Endothelial cell of umbilical vein (primary cell): ENCODE results near the gene BTC. TPM values are rescaled to one million over a fixed set of nuclear protein-coding genes. Genes with fewer than 3 reads are reported as not detected.

ENCODE experiments used
- BruUV-seq: library from RNA; stranded (reverse); fragments of 400-500 nt; replicated peaks from 2 replicates; lab custom pipeline; 2021; lab: Mats Ljungman, UMichigan
- CTCF ChIA-PET: fragments of 300-600, 350-600 bp; sonication (Branson Sonifier 250); formaldehyde crosslinking; loops from one replicate; lab custom pipeline; 2021; ENCODE audit warnings: antibody characterized with exemption, inconsistent platforms; lab: Charles Lee
- POLR2A ChIA-PET: fragments of 300-600, 350-600 bp; sonication (Branson Sonifier 250); formaldehyde crosslinking; loops from one replicate; lab custom pipeline; 2021; ENCODE audit warnings: antibody characterized with exemption, inconsistent platforms; lab: Charles Lee
- DNase-seq: peaks from one replicate; pipeline ENCODE4 v3.0.0-alpha.2; 2011; ENCODE audit warnings: low read depth, low spot score
- FAIRE-seq: peaks from 2 replicates; lab custom pipeline; 2011; peaks lifted over from hg19 to GRCh38; lab: Jason Lieb, UNC
- H2AFZ ChIP-seq: 2 replicates; pipeline ENCODE4 v1.6.0; 2012; ENCODE audit warnings: low read depth, low read length, control low read depth, inconsistent platforms
- H3K27ac ChIP-seq: 2 replicates; pipeline ENCODE4 v1.5.1; 2011; ENCODE audit warnings: low read depth, mild to moderate bottlenecking, control low read depth, low read length, moderate library complexity; ENCODE audit not compliant: insufficient read depth
- H3K27me3 ChIP-seq, 2 experiments: 2 replicates each; pipeline versions ENCODE4 v1.6.0 to v1.6.1; 2011; ENCODE audit warnings: low read length in 2 of 2, mixed read lengths in 1 of 2; ENCODE audit not compliant: control insufficient read depth in 2 of 2, insufficient read depth in 2 of 2
- H3K36me3 ChIP-seq, 2 experiments: 2 replicates in 1 of 2; 3 replicates in 1 of 2; pipeline ENCODE4 v1.5.1; 2011; ENCODE audit warnings: low read length in 2 of 2, mild to moderate bottlenecking in 1 of 2, moderate library complexity in 1 of 2; ENCODE audit not compliant: control insufficient read depth in 2 of 2, insufficient read depth in 2 of 2; ENCODE audit errors: extremely low read depth in 1 of 2
- H3K4me1 ChIP-seq: 3 replicates; pipeline ENCODE4 v1.5.1; 2011; ENCODE audit warnings: mild to moderate bottlenecking, low read length; ENCODE audit not compliant: control insufficient read depth, insufficient read depth; ENCODE audit errors: extremely low read depth
- H3K4me2 ChIP-seq: 2 replicates; pipeline ENCODE4 v1.6.1; 2011; ENCODE audit warnings: low read length, control low read depth, mixed read lengths; ENCODE audit not compliant: insufficient read depth
- H3K4me3 ChIP-seq, 3 experiments: fragments of 200-600 bp in 1 of 3; sonication (generic), shearing (Covaris generic) in 1 of 3; replicated peaks in 1 of 3; 2 replicates each; pipeline ENCODE4 v1.5.1; 2011 to 2016; ENCODE audit warnings: control low read depth in 3 of 3, low read length in 3 of 3, mild to moderate bottlenecking in 2 of 3, inconsistent platforms in 1 of 3, low read depth in 1 of 3, moderate library complexity in 1 of 3; ENCODE audit not compliant: insufficient read depth in 1 of 3
- H3K79me2 ChIP-seq: 2 replicates; pipeline ENCODE4 v1.6.0; 2012; ENCODE audit warnings: low read length, inconsistent platforms; ENCODE audit not compliant: control insufficient read depth, insufficient read depth
- H3K9ac ChIP-seq: replicated peaks from 2 replicates; pipeline ENCODE3; 2011; ENCODE audit warnings: low read length, control low read depth; ENCODE audit not compliant: insufficient read depth; ENCODE audit errors: extremely low read depth
- H3K9me1 ChIP-seq: replicated peaks from 3 replicates; pipeline ENCODE4 v1.6.0; 2011; ENCODE audit warnings: mild to moderate bottlenecking, low read length; ENCODE audit not compliant: control insufficient read depth, insufficient read depth; ENCODE audit errors: extremely low read depth
- H3K9me3 ChIP-seq: replicated peaks from 2 replicates; pipeline ENCODE4 v1.5.1; 2012; ENCODE audit warnings: low read length, inconsistent platforms; ENCODE audit not compliant: control insufficient read depth, insufficient read depth
- H4K20me1 ChIP-seq: replicated peaks from 2 replicates; pipeline ENCODE3; 2011; ENCODE audit warnings: mild to moderate bottlenecking, low read length; ENCODE audit not compliant: control insufficient read depth, insufficient read depth; ENCODE audit errors: extremely low read depth
- EZH2 ChIP-seq: IDR thresholded peaks from 2 replicates; pipeline ENCODE4 v1.6.1; 2012; ENCODE audit warnings: borderline replicate concordance, low read depth, mild to moderate bottlenecking, moderate library complexity, low read length, inconsistent platforms; ENCODE audit not compliant: severe bottlenecking
- FOS ChIP-seq: IDR thresholded peaks from 2 replicates; pipeline ENCODE4 v1.6.1; 2011; ENCODE audit warnings: mild to moderate bottlenecking, low read length, moderate library complexity, borderline replicate concordance; ENCODE audit not compliant: insufficient read depth
- GATA2 ChIP-seq: IDR thresholded peaks from 2 replicates; pipeline ENCODE4 v1.7.0; 2011; ENCODE audit warnings: low read depth, mild to moderate bottlenecking, moderate library complexity, mixed read lengths, low read length; ENCODE audit not compliant: insufficient read length, insufficient read depth
- JUN ChIP-seq: IDR thresholded peaks from 2 replicates; pipeline ENCODE4 v1.6.1; 2011; ENCODE audit warnings: borderline replicate concordance, low read depth; ENCODE audit not compliant: insufficient read length, insufficient read depth
- MYC ChIP-seq: IDR thresholded peaks from one replicate; pipeline ENCODE4 v1.6.1; 2011; ENCODE audit warnings: mild to moderate bottlenecking, low read depth, low read length
- POLR2A ChIP-seq: IDR thresholded peaks from 2 replicates; pipeline ENCODE4 v1.6.1; 2012; ENCODE audit warnings: low read depth, mild to moderate bottlenecking, control low read depth, low read length
- POLR2AphosphoS5 ChIP-seq: IDR thresholded peaks from 2 replicates; pipeline ENCODE4 v1.6.1; 2012; ENCODE audit warnings: low read depth, mild to moderate bottlenecking, control low read depth, low read length, moderate library complexity; ENCODE audit not compliant: insufficient read depth
- dilution Hi-C: fragments of 300-500 bp; cut with MboI; formaldehyde crosslinking; loops from one replicate; pipeline ENCODE4 v1.15.0; 2019; ENCODE audit warnings: low sequenced_read_pairs; ENCODE audit not compliant: extremely low pct_ligation_motif_present
- intact Hi-C: fragments of 100-400 bp; cut with micrococcal nuclease; formaldehyde crosslinking; loops from one replicate; pipeline ENCODE4 v1.10.0; 2022
- polyA plus RNA-seq, 4 experiments: library from polyadenylated mRNA; depleted of rRNA in 3 of 4; stranded (reverse) in 3 of 4; unstranded in 1 of 4; fragments of >200 nt; gene quantifications; 2 replicates each; pipeline versions ENCODE4 v1.2.1 to v1.2.3, GENCODE V29; 2011 to 2012; ENCODE audit warnings: missing spikeins in 1 of 4
- total RNA-seq: library from RNA; stranded (reverse); gene quantifications from 2 replicates; pipeline ENCODE4 v1.2.3, GENCODE V29; 2021
- TF ChIP-seq, protein P1 (sequence below), 2 donors: IDR thresholded peaks; 1 replicate in 1 of 2; 2 replicates in 1 of 2; pipeline ENCODE4 v1.5.1; 2011; ENCODE audit warnings: low read length in 2 of 2, mild to moderate bottlenecking in 2 of 2, moderate library complexity in 2 of 2, control low read depth in 1 of 2, inconsistent platforms in 1 of 2, low read depth in 1 of 2; ENCODE audit not compliant: insufficient read depth in 1 of 2; ENCODE audit errors: extremely low read depth in 1 of 2
- TF ChIP-seq, protein P2 (sequence below): IDR thresholded peaks from 2 replicates; pipeline ENCODE4 v1.6.1; 2011; ENCODE audit not compliant: insufficient read depth, insufficient read length

The BTC gene
- total and polyA plus RNA-seq, 2 donors (not counting 3 experiments of a cell fraction or from before 2014, with no cell fraction given), result 0.04 TPM; not detected in 1

DNA sequence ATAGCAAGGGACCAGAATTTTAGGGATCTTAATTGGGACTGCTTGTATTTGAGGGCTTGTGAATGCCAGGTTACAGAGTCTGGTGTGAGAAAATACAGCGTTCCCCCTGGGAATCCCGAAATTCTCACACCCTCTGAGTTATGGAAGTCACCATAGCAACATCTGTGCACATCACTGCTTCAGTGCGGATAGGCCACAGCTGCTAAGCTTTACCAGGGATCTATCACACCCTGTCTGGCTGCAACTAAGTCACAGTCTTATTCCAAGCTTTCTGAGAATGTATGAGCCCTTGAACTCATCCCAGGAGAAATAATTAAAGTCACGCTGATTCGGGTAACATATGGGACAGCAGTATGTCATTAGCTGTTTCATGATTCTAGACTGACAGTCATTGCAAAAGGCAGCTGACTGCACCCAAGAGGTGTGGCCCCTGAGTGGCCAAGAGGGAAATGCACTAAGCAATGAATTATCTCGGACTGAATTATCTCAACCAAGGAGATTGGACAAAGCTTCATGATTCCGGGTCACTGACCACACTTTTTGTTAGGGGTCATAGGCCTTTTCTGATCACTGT, 46.7 kb upstream of the BTC start:
- TF ChIP-seq FOS (no peak), GATA2 (no peak), POLR2AphosphoS5 (no peak)
- TF ChIP-seq, protein P1, sequence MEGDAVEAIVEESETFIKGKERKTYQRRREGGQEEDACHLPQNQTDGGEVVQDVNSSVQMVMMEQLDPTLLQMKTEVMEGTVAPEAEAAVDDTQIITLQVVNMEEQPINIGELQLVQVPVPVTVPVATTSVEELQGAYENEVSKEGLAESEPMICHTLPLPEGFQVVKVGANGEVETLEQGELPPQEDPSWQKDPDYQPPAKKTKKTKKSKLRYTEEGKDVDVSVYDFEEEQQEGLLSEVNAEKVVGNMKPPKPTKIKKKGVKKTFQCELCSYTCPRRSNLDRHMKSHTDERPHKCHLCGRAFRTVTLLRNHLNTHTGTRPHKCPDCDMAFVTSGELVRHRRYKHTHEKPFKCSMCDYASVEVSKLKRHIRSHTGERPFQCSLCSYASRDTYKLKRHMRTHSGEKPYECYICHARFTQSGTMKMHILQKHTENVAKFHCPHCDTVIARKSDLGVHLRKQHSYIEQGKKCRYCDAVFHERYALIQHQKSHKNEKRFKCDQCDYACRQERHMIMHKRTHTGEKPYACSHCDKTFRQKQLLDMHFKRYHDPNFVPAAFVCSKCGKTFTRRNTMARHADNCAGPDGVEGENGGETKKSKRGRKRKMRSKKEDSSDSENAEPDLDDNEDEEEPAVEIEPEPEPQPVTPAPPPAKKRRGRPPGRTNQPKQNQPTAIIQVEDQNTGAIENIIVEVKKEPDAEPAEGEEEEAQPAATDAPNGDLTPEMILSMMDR (IDR thresholded peaks at IDR 0.05; ENCODE audit: extremely low read depth in 1 of 2, insufficient read depth in 1 of 2, low read depth in 1 of 2, low read length in 2 of 2), result no peak
- H3K4me2 ChIP-seq, result no peak overlapping the region
- H3K9ac ChIP-seq, result no peak overlapping the region
- H3K79me2 ChIP-seq, result no peaks in the 10 kb centered on the region
- DNase-seq (no peak), FAIRE-seq (no peak)
- H3K36me3 ChIP-seq, result no peaks in the 10 kb centered on the region
- intact Hi-C loops (no loop called here), dilution Hi-C loops (no loop called here)
- CTCF ChIA-PET, result no interaction called here
- no peak overlapping the region for H3K27ac ChIP-seq
- H3K9me1 ChIP-seq, result no peaks in the 10 kb centered on the region
- no peaks in the 10 kb centered on the region for H3K9me3 ChIP-seq
- BruUV-seq, result no TSS peak
- H4K20me1 ChIP-seq, result no peaks in the 10 kb centered on the region
- no peak overlapping the region for H3K4me3 ChIP-seq
- POLR2A ChIA-PET, result no interaction called here
- H2AFZ ChIP-seq, result no peak overlapping the region
- no peaks in the 10 kb centered on the region for H3K4me1 ChIP-seq
- no peaks in the 10 kb centered on the region for H3K27me3 ChIP-seq

DNA sequence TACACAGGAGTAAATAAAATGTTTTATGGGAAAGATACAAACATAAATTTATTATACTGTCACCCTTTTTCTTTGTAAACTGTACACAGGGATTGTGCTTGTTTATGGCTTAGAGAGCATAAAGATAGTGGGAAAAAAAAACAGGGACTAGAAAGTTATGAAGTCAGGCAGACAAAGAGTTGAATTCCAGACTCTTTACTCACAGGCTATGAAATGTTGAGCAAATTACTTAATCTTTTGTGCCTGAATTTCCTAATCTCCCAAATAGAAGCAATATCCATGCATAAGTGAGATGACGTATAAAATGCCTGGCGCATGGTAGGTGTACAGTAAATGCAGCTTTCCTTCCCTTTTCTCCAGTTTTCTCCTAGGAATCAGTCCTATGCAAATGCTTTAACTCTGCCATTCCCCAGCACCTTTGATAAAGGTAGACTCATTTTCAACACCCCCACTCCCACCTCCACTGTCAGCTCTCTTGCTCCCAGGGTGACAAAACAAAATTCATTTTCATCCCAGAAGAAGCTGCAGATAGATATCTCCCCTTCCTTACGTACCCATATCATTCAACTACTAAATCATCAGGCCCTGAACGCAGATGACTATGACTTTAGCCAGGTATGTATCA, 44.5 kb upstream of the BTC start:
- dilution Hi-C loops (no loop called here), intact Hi-C loops (no loop called here)
- FAIRE-seq (no peak), DNase-seq (no peak)
- ChIA-PET CTCF (no interaction called here), POLR2A (no interaction called here)
- Histone ChIP-seq H3K4me2 (no peak overlapping the region), H3K9me3 (no peaks in the 10 kb centered on the region), H3K27me3 (no peaks in the 10 kb centered on the region), H3K9ac (no peak overlapping the region), H3K4me3 (no peak overlapping the region), H3K27ac (no peak overlapping the region), H4K20me1 (no peaks in the 10 kb centered on the region), H3K36me3 (no peaks in the 10 kb centered on the region), H3K79me2 (no peaks in the 10 kb centered on the region), H3K9me1 (no peaks in the 10 kb centered on the region), H3K4me1 (no peaks in the 10 kb centered on the region), H2AFZ (no peak overlapping the region)
- no TSS peak for BruUV-seq
- TF ChIP-seq JUN (no peak), POLR2A (no peak), GATA2 (no peak), MYC (no peak), POLR2AphosphoS5 (no peak), EZH2 (no peak), FOS (no peak)
- TF ChIP-seq, protein P2, sequence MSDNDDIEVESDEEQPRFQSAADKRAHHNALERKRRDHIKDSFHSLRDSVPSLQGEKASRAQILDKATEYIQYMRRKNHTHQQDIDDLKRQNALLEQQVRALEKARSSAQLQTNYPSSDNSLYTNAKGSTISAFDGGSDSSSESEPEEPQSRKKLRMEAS, result no peak
- TF ChIP-seq, protein P1 (IDR thresholded peaks at IDR 0.05; ENCODE audit: extremely low read depth in 1 of 2, insufficient read depth in 1 of 2, low read depth in 1 of 2, low read length in 2 of 2), result no peak
